SK-N-MC (cell line): ENCODE measurements around the gene ALDH4A1.

ENCODE experiments used
- EZH2 ChIP-seq: fragments of 200-600 bp; sonication (generic); IDR thresholded peaks from one replicate; pipeline ENCODE4 v1.6.1; 2017; ENCODE audit warnings: antibody characterized with exemption
- FOXP2 ChIP-seq: optimal IDR thresholded peaks from 2 replicates; pipeline ENCODE3; 2011; ENCODE audit warnings: mild to moderate bottlenecking, moderate library complexity; ENCODE audit not compliant: insufficient read depth; ENCODE audit errors: extremely low read length, control extremely low read depth
- POLR2AphosphoS5 ChIP-seq: IDR thresholded peaks from 2 replicates; pipeline ENCODE4 v1.6.1; 2012; ENCODE audit warnings: mild to moderate bottlenecking, low read depth, low read length, borderline replicate concordance

GRCh38 chr1:18854331-18855025 lies 47.9 kb downstream of the ALDH4A1 start:
- no peak for TF ChIP-seq EZH2
- TF ChIP-seq POLR2AphosphoS5: no peak
- no peak for TF ChIP-seq FOXP2
